ENCODE measurements around the gene MPP2. TPM values are rescaled to one million over a fixed set of nuclear protein-coding genes. Genes with fewer than 3 reads are reported as not detected.

Gene MPP2
- total RNA-seq, result 10 to 100 TPM; 10.4 to 22.3 (median 15.4) TPM
- polyA plus RNA-seq, result 10 to 100 TPM in 1 of 2 donors, 1 to 10 TPM in 1; 6.7 to 12.8 TPM
- long read RNA-seq, donor 1, full-length matches to known transcripts, result 13 of 32 reads
- long read RNA-seq, donor 1, partial matches to known transcripts, result 4 of 32 reads
- long read RNA-seq, donor 1, other reads (novel, unspliced or antisense), result 15 of 32 reads
- long read RNA-seq, donor 2, full-length matches to known transcripts, result 16 of 43 reads
- long read RNA-seq, donor 2, partial matches to known transcripts, result 8 of 43 reads
- long read RNA-seq, donor 2, other reads (novel, unspliced or antisense), result 19 of 43 reads
- long read RNA-seq, donor 3, full-length matches to known transcripts, result 12 of 30 reads
- long read RNA-seq, donor 3, partial matches to known transcripts, result 9 of 30 reads
- long read RNA-seq, donor 3, other reads (novel, unspliced or antisense), result 9 of 30 reads

- peak; percentile 73 to 83 (median 74) for DNase-seq
- 0 to 1% (median 1%) methylated on average over 20 to 36 of the region's 36 CpGs for WGBS, 4 donors
- ATAC-seq, result peak; percentile 55 to 79 (median 72)
- Histone ChIP-seq H3K27me3 (peaks cover 0 to 35% (median 0%) of the 10 kb centered on the region in 9 donors), H3K27ac (peak within 1 kb of the TSS; percentile 16 to 98 (median 78)), H3K9me3 (no peaks in the 10 kb centered on the region), H3K36me3 (peaks cover 0 to 5% (median 0%) of the 10 kb centered on the region in 9 donors), H3K4me1 (peaks cover 0 to 31% (median 23%) of the 10 kb centered on the region in 12 donors), H3K4me3 (peak within 1 kb of the TSS; percentile 59 to 94 (median 78))
- TF ChIP-seq POLR2A (IDR thresholded peaks at IDR 0.05) (no peak), CTCF (IDR thresholded peaks at IDR 0.05) (peak in 9 of 12 donors; percentile 19 to 59 (median 31))
- intact Hi-C loops (cut with DNase I), result no loop called here
Observed at GRCh38 chr17:43907425-43907981, at the start of gene MPP2. Gene MPP2, minus strand, starts transcription at chr17:43907536. Its CDS starts 3,076 bp downstream, at chr17:43904460.

- Histone ChIP-seq H3K4me3 (no peak overlapping the region), H3K36me3 (no peaks in the 10 kb centered on the region), H3K27me3 (peaks cover 20 to 53% (median 35%) of the 10 kb centered on the region in 9 donors), H3K9me3 (no peaks in the 10 kb centered on the region), H3K27ac (no peak overlapping the region), H3K4me1 (peaks cover 0 to 13% (median 3%) of the 10 kb centered on the region in 12 donors)
- ATAC-seq, result no peak
- no peak for TF ChIP-seq CTCF (IDR thresholded peaks at IDR 0.05)
- TF ChIP-seq POLR2A (IDR thresholded peaks at IDR 0.05), result no peak
- WGBS, 4 donors, result 80 to 93% (median 91%) methylated on average over 7 to 8 of the region's 8 CpGs
- DNase-seq, result no peak
- intact Hi-C loops (cut with DNase I), result no loop called here
Observed at GRCh38 chr17:43956222-43956621, 48.9 kb upstream of the MPP2 start.

GRCh38 chr17:43953746-43954145 is 46.4 kb upstream of the MPP2 start, which contains the start of gene PYY:
Gene PYY, minus strand, starts transcription at chr17:43953940. Its CDS starts 457 bp downstream, at chr17:43953483.
- DNase-seq (no peak), ATAC-seq (no peak)
- Histone ChIP-seq H3K27ac (no peak within 1 kb of the TSS), H3K9me3 (no peaks in the 10 kb centered on the region), H3K4me1 (peaks cover 0 to 13% (median 3%) of the 10 kb centered on the region in 12 donors), H3K36me3 (no peaks in the 10 kb centered on the region), H3K4me3 (peak within 1 kb of the TSS in 2 of 12 donors; percentile 25), H3K27me3 (peaks cover 24 to 71% (median 45%) of the 10 kb centered on the region in 9 donors)
- 39 to 48% (median 42%) methylated on average over 7 to 11 of the region's 11 CpGs for WGBS, 4 donors
- TF ChIP-seq POLR2A (IDR thresholded peaks at IDR 0.05) (no peak), CTCF (IDR thresholded peaks at IDR 0.05) (no peak)
- intact Hi-C loops (cut with DNase I), result loop anchor here in 1 of 10 donors (2.0 kb wide), 1 partner anchor 37 kb away; no protein-coding TSS in a partner anchor
